Skeletal muscle satellite cell (primary cell): ENCODE results near the gene CD302.

Source experiments
- H3K27me3 ChIP-seq: 2 replicates; pipeline ENCODE4 v1.7.0; 2013; ENCODE audit warnings: low read length; ENCODE audit not compliant: control insufficient read depth, insufficient read depth
- H3K36me3 ChIP-seq: 2 replicates; pipeline ENCODE4 v1.7.0; 2013; ENCODE audit warnings: mild to moderate bottlenecking, control low read depth, low read length; ENCODE audit not compliant: insufficient read depth
- H3K4me1 ChIP-seq: 2 replicates; pipeline ENCODE4 v1.7.0; 2013; ENCODE audit warnings: low read length; ENCODE audit not compliant: control insufficient read depth, insufficient read depth
- H3K4me2 ChIP-seq: 2 replicates; pipeline ENCODE4 v1.7.0; 2013; ENCODE audit warnings: mild to moderate bottlenecking, low read length
- H3K4me3 ChIP-seq: 2 replicates; pipeline ENCODE4 v1.7.0; 2013; ENCODE audit warnings: low read length
- H3K9ac ChIP-seq: 2 replicates; pipeline ENCODE4 v1.7.0; 2013; ENCODE audit warnings: mild to moderate bottlenecking, low read depth, low read length, moderate library complexity
- H3K9me3 ChIP-seq: replicated peaks from 2 replicates; pipeline ENCODE4 v1.7.0; 2013; ENCODE audit warnings: mild to moderate bottlenecking, control low read depth, low read length

CD302 gene

GRCh38 chr2:159808032-159808425 lies 10.0 kb upstream of the CD302 start:
- Histone ChIP-seq H3K9me3 (no peaks in the 10 kb centered on the region), H3K4me1 (no peaks in the 10 kb centered on the region), H3K4me2 (no peak overlapping the region), H3K4me3 (no peak overlapping the region), H3K27me3 (no peaks in the 10 kb centered on the region), H3K9ac (no peak overlapping the region), H3K36me3 (no peaks in the 10 kb centered on the region)

- no peaks in the 10 kb centered on the region for H3K4me1 ChIP-seq
- H3K9ac ChIP-seq = no peak overlapping the region
- H3K27me3 ChIP-seq = no peaks in the 10 kb centered on the region
- H3K4me3 ChIP-seq = no peak overlapping the region
- no peaks in the 10 kb centered on the region for H3K9me3 ChIP-seq
- H3K36me3 ChIP-seq = no peaks in the 10 kb centered on the region
- no peak overlapping the region for H3K4me2 ChIP-seq
These were observed 9.4 kb upstream of the CD302 start for GRCh38 chr2:159807183-159808031.

- Histone ChIP-seq H3K9ac (no peak overlapping the region), H3K4me3 (no peak overlapping the region), H3K27me3 (peaks cover 3% of the 10 kb centered on the region), H3K4me2 (no peak overlapping the region), H3K9me3 (no peaks in the 10 kb centered on the region), H3K4me1 (no peaks in the 10 kb centered on the region), H3K36me3 (no peaks in the 10 kb centered on the region)
These were observed 6.9 kb upstream of the CD302 start for GRCh38 chr2:159804941-159805340.

DNA sequence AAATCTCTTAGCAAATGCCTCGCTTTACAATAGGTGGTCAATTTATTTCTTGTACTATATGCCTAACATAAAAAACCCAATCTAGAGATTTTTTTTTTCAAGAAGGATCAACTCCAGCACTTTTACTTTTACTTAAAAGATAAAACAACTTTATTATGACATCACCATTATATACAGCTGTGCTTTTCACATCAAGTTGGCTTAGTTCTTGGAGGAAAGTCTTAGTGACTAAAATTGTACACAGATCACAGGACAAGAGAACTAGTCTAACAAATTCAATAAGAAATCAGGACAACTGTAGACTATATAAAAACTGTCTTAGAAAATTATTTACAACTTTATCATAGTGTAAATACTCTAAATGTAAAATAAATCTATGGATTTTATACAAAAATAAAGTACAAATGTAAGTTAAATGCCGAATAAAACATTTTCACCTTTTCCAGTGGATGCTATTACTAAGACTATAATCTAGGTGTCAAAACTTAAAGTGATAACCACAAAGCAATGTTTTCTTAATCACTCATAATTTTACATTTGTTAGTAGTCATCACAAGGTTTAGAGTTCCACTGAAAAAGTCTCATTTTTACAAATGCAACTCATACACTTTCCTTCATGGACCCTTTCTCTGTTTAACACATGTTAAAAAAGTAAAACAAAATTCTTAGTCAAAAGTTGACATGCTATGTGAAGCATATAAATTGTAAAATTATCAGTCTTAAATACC lies 5.4 kb upstream of the CD302 start:
- H3K27me3 ChIP-seq = peaks cover 8% of the 10 kb centered on the region
- H3K36me3 ChIP-seq = no peaks in the 10 kb centered on the region
- H3K4me2 ChIP-seq = no peak overlapping the region
- H3K4me1 ChIP-seq = peaks cover 5% of the 10 kb centered on the region
- no peak overlapping the region for H3K4me3 ChIP-seq
- no peak overlapping the region for H3K9ac ChIP-seq
- no peaks in the 10 kb centered on the region for H3K9me3 ChIP-seq

GRCh38 chr2:159802673-159803072 lies 4.7 kb upstream of the CD302 start:
- H3K36me3 ChIP-seq = no peaks in the 10 kb centered on the region
- H3K9ac ChIP-seq = no peak overlapping the region
- H3K4me1 ChIP-seq = peaks cover 6% of the 10 kb centered on the region
- H3K27me3 ChIP-seq = peaks cover 8% of the 10 kb centered on the region
- H3K9me3 ChIP-seq = no peaks in the 10 kb centered on the region
- no peak overlapping the region for H3K4me2 ChIP-seq
- no peak overlapping the region for H3K4me3 ChIP-seq

DNA sequence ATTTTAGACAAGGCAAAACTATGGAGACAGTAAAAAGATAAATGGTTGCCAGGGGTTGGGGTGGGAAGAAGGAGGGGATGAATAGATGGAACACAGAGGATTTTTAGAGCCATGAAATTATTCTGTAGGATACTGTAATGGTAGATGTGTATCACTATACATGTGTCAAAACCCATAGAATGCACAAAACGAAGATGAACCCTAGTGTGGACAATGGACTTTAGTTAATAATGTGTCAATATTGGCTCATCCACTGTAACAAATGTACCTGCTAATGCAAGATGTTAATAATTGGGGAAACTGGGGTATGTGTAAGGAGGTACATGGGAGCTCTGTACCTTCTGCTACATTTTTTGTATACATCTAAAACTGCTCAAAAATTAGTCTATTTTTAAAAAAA lies 1.8 kb upstream of the CD302 start:
- H3K36me3 ChIP-seq = no peaks in the 10 kb centered on the region
- H3K4me2 ChIP-seq = no peak overlapping the region
- no peak overlapping the region for H3K4me3 ChIP-seq
- peaks cover 19% of the 10 kb centered on the region for H3K4me1 ChIP-seq
- H3K27me3 ChIP-seq = peaks cover 8% of the 10 kb centered on the region
- no peaks in the 10 kb centered on the region for H3K9me3 ChIP-seq
- no peak overlapping the region for H3K9ac ChIP-seq

DNA sequence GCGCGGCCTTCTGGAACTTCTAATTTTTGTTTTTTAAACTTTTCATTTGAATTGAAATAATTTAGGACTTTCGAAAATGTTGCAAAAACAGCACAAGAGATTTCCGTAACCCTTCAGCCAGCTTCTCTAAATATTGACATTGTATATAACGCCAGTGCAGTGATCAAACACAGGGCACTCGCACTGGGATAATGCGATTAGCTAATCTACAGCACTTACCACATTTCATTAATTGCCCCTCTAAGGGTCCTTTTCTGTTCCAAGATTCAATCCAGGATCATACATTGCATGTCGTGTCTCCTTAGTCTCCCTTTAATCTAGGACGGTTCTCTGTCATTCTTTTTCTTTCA lies 343 bp upstream of the CD302 start:
- H3K27me3 ChIP-seq = peaks cover 8% of the 10 kb centered on the region
- no peaks in the 10 kb centered on the region for H3K9me3 ChIP-seq
- H3K9ac ChIP-seq = peak overlapping the region; percentile 83
- H3K4me1 ChIP-seq = peaks cover 19% of the 10 kb centered on the region
- peak overlapping the region; percentile 94 for H3K4me2 ChIP-seq
- H3K36me3 ChIP-seq = no peaks in the 10 kb centered on the region
- H3K4me3 ChIP-seq = peak overlapping the region; percentile 89

DNA sequence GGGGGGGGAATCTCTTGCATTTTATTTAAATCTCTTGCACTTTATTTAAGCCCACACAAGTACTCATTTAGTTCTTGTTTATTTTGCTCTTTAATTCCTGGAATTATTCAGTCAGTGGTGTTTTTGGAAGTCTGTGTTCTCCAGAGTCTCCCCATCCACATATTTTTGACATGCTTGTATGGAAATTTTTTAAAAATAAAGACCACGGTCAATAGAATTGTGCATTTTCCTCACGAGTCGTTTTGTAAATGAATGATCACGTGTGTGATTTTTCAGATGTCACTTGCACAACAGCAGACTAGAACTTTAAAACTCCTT lies 824 bp downstream of the CD302 start:
- Histone ChIP-seq H3K9me3 (no peaks in the 10 kb centered on the region), H3K36me3 (no peaks in the 10 kb centered on the region), H3K4me2 (peak overlapping the region; percentile 94), H3K9ac (peak overlapping the region; percentile 83), H3K4me3 (peak overlapping the region; percentile 89), H3K27me3 (peaks cover 8% of the 10 kb centered on the region), H3K4me1 (peaks cover 19% of the 10 kb centered on the region)

- no peaks in the 10 kb centered on the region for H3K36me3 ChIP-seq
- H3K9me3 ChIP-seq = no peaks in the 10 kb centered on the region
- H3K4me2 ChIP-seq = peak overlapping the region; percentile 12
- H3K4me3 ChIP-seq = no peak overlapping the region
- peaks cover 8% of the 10 kb centered on the region for H3K27me3 ChIP-seq
- no peak overlapping the region for H3K9ac ChIP-seq
- H3K4me1 ChIP-seq = peaks cover 19% of the 10 kb centered on the region
These were observed 1.9 kb downstream of the CD302 start for GRCh38 chr2:159795841-159796690.

DNA sequence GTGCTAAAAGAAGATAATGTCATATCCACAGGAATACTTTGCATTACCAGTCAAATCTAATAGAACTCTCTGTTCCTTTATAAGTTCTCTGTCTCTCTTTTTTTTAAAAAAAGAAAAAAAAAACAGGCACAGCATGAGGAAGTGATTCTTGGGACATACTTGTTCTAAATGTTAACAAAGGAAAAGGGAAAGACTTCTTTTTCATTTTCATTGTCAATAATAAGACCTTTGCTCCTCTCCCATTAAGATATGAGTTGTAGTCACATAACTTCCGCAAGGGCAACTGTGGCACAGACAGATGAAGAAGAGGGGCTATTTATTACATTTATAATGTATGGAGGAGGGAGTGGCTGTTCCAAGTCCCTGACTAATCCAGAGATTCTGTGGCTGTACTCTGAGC lies 4.7 kb downstream of the CD302 start:
- H3K4me3 ChIP-seq = no peak overlapping the region
- no peak overlapping the region for H3K9ac ChIP-seq
- H3K4me2 ChIP-seq = no peak overlapping the region
- H3K9me3 ChIP-seq = no peaks in the 10 kb centered on the region
- no peaks in the 10 kb centered on the region for H3K36me3 ChIP-seq
- peaks cover 14% of the 10 kb centered on the region for H3K4me1 ChIP-seq
- H3K27me3 ChIP-seq = no peaks in the 10 kb centered on the region

GRCh38 chr2:159792599-159792998 lies 5.4 kb downstream of the CD302 start:
- H3K4me2 ChIP-seq = no peak overlapping the region
- H3K4me1 ChIP-seq = peaks cover 13% of the 10 kb centered on the region
- no peak overlapping the region for H3K9ac ChIP-seq
- H3K4me3 ChIP-seq = no peak overlapping the region
- H3K36me3 ChIP-seq = no peaks in the 10 kb centered on the region
- H3K9me3 ChIP-seq = no peaks in the 10 kb centered on the region
- H3K27me3 ChIP-seq = no peaks in the 10 kb centered on the region
